AG08395 (cell line): ENCODE results near the gene CENPC.
"Not testable (repeated sequence)": the region's sequence is repeated elsewhere in the genome, so short reads cannot be mapped to it uniquely, and the experiment has no call there.

Experiments
- DNase-seq: peaks from one replicate; pipeline ENCODE4 v3.0.0; 2012; ENCODE audit warnings: mixed read lengths, low spot score

Gene CENPC

GRCh38 chr4:67475155-67475554 is 70.1 kb downstream of the CENPC start:
- DNase-seq, result no peak

GRCh38 chr4:67470871-67471270 is 74.4 kb downstream of the CENPC start:
- DNase-seq, result no peak

GRCh38 chr4:67468830-67469229 is 76.5 kb downstream of the CENPC start:
- no peak for DNase-seq

GRCh38 chr4:67466751-67467150 is 78.6 kb downstream of the CENPC start:
- DNase-seq, result no peak

GRCh38 chr4:67465763-67466052 is 79.6 kb downstream of the CENPC start:
- no peak for DNase-seq

- peak; percentile 36 for DNase-seq
These were observed 80.1 kb downstream of the CENPC start for GRCh38 chr4:67465032-67465762.

GRCh38 chr4:67460574-67460973 is 84.7 kb downstream of the CENPC start:
- DNase-seq, result no peak

DNA sequence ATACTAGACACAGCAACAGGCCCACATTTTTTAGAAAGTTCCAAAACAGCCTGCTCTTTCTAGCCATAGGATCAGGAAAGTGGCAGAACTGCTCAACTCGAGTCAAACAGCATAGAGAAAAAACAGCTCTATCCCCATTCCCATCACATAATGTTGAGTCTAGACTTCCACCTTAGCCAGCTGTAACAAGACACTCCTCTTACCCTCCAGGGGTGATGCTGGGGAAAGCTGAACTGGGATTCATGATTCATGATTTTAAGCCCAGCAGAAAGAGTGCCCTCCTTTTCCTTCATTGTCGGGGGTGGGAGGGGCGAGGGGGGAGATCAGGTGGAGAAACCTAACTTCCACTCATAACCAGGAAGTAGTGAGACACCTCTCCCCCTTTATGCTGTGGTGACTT is 86.1 kb downstream of the CENPC start:
- DNase-seq, result no peak

- no peak for DNase-seq
These were observed 88.6 kb downstream of the CENPC start for GRCh38 chr4:67456577-67457196.

GRCh38 chr4:67452846-67453205 is 92.5 kb downstream of the CENPC start:
- DNase-seq, result not testable (repeated sequence)

DNA sequence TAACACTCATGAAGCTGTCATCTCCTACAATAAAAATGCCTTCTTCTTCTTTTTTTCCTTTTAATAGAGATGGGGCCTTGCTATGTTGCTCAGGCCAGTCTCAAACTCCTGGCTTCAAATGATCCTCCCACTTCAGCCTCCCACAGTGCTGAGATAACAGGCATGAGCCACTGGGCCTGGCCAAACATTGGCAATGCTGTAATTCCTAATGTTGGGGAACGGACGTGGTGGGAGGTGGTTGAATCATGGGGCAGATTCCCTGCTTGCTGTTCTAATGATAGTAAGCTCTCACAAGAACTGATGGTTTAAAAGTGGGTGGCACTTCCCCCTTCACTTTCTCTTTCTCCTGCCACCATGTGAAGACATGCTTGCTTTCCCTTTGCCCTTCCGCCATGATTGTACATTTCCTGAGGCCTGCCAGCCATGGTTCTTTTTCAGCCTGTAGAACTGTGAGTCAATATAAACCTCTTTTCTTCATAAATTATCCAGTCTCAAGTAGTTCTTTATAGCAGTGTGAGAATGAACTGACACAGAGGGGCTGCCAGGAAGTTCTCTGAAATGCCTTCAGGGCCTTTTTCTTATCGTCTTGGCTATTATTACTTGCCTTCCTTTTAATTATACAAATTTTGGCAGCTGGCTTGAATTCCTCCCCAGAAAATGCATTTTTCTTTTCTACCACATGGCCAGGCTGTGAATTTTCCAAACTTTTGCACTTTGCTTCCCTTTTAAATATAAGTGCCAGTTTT is 93.0 kb downstream of the CENPC start:
- DNase-seq, result no peak

DNA sequence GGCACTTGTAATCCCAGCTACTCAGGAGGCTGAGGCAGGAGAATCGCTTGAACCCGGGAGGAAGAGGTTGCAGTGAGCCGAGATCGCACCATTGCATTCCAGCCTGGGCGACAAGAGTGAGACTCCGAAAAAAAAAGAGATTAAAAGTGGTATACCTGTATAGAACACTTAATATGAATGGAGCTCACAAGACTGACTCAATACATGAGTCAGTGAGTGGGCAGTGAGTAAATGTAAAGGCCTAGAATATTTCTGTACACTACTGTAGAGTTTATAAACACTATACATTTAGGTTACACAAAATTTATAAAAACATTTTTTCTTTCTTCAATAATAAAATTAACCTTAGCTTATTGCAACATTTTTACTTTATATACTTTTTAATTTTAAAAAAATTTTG is 93.8 kb downstream of the CENPC start:
- DNase-seq, result no peak

DNA sequence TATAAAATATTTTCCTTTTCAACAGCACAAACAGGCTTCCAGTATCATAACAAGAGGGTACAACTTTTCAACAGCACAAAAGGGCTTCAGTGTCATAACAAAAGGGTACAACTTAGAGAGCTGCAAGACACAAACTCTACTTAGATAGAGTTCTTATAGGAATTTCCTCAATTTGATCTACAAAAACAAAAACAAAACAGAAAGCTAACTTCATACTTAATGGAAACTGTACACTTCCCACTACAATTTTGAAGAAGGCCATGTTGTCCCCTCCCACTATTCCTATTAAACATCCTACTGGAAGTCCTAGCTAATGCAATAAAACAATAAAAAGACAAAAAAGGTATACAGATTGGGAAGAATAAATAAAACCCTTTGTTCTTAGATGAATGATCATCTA is 96.7 kb downstream of the CENPC start:
- no peak for DNase-seq

GRCh38 chr4:67447873-67448272 is 97.4 kb downstream of the CENPC start:
- DNase-seq, result no peak

- no peak for DNase-seq
These were observed 98.5 kb downstream of the CENPC start for GRCh38 chr4:67446811-67447210.

DNA sequence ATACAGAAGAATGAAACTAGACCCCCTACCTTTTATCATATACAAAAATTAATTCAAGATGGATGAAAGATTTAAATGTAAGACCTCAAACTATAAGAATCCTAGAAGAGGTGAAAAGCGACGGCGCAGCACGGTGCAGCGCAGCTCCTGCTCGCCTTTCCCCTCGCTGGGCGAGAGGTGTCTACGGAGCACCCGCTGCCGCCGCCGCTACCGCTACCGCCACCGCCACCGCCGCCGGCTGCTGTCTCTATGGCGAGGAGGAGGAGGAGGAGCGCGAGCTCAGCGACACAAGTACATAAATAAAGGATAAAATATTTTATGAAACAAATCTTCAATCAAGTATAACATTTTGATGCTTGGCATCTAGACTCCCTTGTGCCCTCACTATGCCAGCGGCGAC is 99.4 kb downstream of the CENPC start:
- DNase-seq, result not testable (repeated sequence)

- no peak for DNase-seq
These were observed 106.3 kb downstream of the CENPC start for GRCh38 chr4:67438975-67439374.

- peak; percentile 25 for DNase-seq
These were observed 107.2 kb downstream of the CENPC start for GRCh38 chr4:67437974-67438713.

GRCh38 chr4:67436742-67437141 is 108.6 kb downstream of the CENPC start:
- no peak for DNase-seq

- no peak for DNase-seq
These were observed 114.3 kb downstream of the CENPC start for GRCh38 chr4:67430989-67431388.

DNA sequence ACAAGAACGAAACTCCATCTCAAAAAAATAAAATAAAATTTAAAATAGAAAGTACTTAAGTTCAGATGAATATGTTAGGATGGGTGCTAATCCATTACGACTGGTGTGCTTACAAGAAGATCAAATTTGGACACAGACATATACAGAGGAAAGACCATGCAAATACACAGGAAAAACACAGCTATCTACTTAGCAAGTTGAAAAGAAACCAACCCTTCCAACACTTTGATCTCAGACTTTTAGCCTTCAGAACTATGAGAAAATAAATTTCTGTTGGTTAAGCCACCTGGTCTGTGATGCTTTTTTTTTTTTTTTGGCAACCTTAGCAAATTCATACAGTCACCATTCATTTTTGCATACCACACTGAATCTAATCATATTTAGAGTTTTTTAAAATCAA is 116.5 kb downstream of the CENPC start:
- no peak for DNase-seq
